Measurements from ENCODE around the gene IGFBPL1. TPM values are rescaled to one million over a fixed set of nuclear protein-coding genes. Genes with fewer than 3 reads are reported as not detected.

IGFBPL1 gene
- total RNA-seq, 4 donors from 2014 or later: not detected

DNA sequence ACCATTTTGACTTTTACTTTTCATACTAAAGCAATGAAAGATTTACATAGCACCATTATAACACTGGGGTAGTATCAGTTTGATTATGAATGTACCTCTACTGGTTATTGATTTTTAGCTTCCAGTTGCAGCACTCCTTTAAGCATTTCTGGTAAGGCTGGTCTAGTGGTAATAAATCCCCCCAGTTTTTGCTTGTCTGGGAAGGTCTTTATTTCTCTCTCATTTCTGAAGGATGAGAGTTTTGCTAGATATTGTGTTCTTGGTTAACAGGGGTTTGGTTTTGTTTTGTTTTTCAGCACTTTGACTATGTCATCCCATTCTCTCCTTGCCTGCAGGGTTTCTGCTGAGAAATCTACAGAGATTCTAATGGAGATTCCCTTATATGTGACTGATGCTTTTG, 26.9 kb upstream of the IGFBPL1 start:
- Histone ChIP-seq H3K9me3 (peaks cover 0 to 6% of the 10 kb centered on the region in 2 donors), H3K27ac (no peak overlapping the region), H3K36me3 (no peaks in the 10 kb centered on the region), H3K27me3 (peaks cover 7% of the 10 kb centered on the region), H3K4me3 (no peak overlapping the region), H3K4me1 (no peaks in the 10 kb centered on the region)
- in situ Hi-C loops (cut with MboI; ENCODE audit: low pct_ligation_motif_present in 1 of 4, low pct_unique_long_range_greater_than_20kb in 1 of 4, low sequenced_read_pairs in 3 of 4): no loop called here
- no peak for TF ChIP-seq POLR2A (IDR thresholded peaks at IDR 0.05)
- TF ChIP-seq POLR2AphosphoS5 (IDR thresholded peaks at IDR 0.05): no peak
- TF ChIP-seq, protein P1, sequence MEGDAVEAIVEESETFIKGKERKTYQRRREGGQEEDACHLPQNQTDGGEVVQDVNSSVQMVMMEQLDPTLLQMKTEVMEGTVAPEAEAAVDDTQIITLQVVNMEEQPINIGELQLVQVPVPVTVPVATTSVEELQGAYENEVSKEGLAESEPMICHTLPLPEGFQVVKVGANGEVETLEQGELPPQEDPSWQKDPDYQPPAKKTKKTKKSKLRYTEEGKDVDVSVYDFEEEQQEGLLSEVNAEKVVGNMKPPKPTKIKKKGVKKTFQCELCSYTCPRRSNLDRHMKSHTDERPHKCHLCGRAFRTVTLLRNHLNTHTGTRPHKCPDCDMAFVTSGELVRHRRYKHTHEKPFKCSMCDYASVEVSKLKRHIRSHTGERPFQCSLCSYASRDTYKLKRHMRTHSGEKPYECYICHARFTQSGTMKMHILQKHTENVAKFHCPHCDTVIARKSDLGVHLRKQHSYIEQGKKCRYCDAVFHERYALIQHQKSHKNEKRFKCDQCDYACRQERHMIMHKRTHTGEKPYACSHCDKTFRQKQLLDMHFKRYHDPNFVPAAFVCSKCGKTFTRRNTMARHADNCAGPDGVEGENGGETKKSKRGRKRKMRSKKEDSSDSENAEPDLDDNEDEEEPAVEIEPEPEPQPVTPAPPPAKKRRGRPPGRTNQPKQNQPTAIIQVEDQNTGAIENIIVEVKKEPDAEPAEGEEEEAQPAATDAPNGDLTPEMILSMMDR (IDR thresholded peaks at IDR 0.05): no peak
- TF ChIP-seq EP300 (IDR thresholded peaks at IDR 0.05; ENCODE audit: low read depth): no peak
- intact Hi-C loops (cut with DNase I; ENCODE audit: low total_unique reads): no loop called here
- DNase-seq: no peak

DNA sequence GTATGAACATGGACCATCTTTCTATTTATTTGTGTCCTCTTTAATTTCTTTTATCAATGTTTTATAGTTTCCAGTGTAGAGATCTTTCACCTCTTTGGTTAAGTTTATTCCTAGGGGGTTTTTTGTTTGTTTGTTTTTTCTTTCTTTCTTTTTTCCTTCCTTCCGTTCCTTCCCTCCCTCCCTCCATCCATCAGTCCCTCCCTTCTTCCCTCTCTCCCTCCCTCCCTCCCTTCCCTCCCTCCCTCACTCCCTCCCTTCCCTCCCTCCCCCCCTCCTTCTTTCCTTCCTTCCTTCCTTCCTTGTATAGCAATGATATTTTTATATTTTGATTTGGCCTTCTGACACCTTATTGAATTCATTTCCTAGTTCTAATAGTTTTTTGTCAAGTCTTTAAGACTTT, 23.4 kb upstream of the IGFBPL1 start:
- WGBS, 2 donors (ENCODE audit: low coverage in 1 of 2): 73 to 76% methylated on average over 1 of the region's 1 CpG
- no peak for DNase-seq
- in situ Hi-C loops (cut with MboI; ENCODE audit: low pct_ligation_motif_present in 1 of 4, low pct_unique_long_range_greater_than_20kb in 1 of 4, low sequenced_read_pairs in 3 of 4): no loop called here
- H3K9me3 ChIP-seq: peaks cover 0 to 6% of the 10 kb centered on the region in 2 donors
- H3K4me3 ChIP-seq: no peak overlapping the region
- H3K36me3 ChIP-seq: no peaks in the 10 kb centered on the region
- TF ChIP-seq POLR2AphosphoS5 (IDR thresholded peaks at IDR 0.05): no peak
- TF ChIP-seq, protein P1 (IDR thresholded peaks at IDR 0.05): no peak
- TF ChIP-seq EP300 (IDR thresholded peaks at IDR 0.05; ENCODE audit: low read depth): no peak
- no peak for TF ChIP-seq POLR2A (IDR thresholded peaks at IDR 0.05)
- no peaks in the 10 kb centered on the region for H3K27me3 ChIP-seq
- intact Hi-C loops (cut with DNase I; ENCODE audit: low total_unique reads): no loop called here
- H3K4me1 ChIP-seq: no peaks in the 10 kb centered on the region
- H3K27ac ChIP-seq: no peak overlapping the region

DNA sequence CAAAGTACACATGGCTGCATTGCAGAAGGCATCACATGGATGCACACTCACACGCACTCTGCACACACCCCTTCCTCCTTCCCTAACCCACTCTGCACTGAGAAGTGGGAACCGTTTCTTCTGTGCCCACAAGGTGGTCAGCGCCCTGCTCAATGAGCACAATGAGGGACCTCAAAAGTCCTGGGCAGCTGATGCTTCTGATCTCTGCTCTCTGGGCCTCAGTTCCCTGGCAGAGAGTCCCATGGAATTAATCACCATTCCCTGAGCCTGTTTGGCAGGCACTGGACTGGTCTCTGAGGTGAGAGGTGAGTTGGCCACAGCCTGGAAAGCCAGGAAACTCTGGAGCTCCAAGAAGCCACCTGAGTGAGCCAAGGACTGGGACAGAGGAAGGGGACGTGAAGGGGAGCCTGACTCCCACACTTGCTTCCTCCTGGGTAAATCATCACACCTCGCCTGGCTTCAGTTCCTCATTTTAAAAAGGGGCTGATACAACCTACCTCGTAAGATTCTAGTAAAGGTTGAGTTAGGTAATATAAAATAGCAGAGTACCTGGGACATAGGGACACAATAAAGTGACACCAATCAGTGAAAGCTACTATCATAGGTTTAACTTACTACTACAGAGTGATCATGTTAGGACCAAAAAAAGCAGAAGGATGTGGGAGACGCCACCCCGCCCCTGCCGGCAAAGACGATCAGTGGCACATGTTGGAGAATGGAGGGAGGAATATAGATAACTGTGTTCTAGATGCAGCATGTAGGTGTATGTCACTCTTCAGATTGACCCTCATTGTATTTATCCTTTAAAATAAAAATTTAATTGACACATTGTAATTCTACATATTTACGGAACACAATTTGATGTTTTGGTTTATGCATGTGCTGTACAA, 21.1 kb upstream of the IGFBPL1 start:
- no peak for TF ChIP-seq POLR2AphosphoS5 (IDR thresholded peaks at IDR 0.05)
- TF ChIP-seq, protein P1 (IDR thresholded peaks at IDR 0.05): no peak
- no peak for TF ChIP-seq POLR2A (IDR thresholded peaks at IDR 0.05)
- TF ChIP-seq EP300 (IDR thresholded peaks at IDR 0.05; ENCODE audit: low read depth): no peak
- WGBS, 2 donors (ENCODE audit: low coverage in 1 of 2): 63 to 69% methylated on average over 8 to 11 of the region's 11 CpGs
- Histone ChIP-seq H3K36me3 (no peaks in the 10 kb centered on the region), H3K27me3 (no peaks in the 10 kb centered on the region), H3K4me1 (no peaks in the 10 kb centered on the region), H3K4me3 (no peak overlapping the region), H3K27ac (no peak overlapping the region), H3K9me3 (peaks cover 0 to 2% of the 10 kb centered on the region in 2 donors)
- intact Hi-C loops (cut with DNase I; ENCODE audit: low total_unique reads) (no loop called here), in situ Hi-C loops (cut with MboI; ENCODE audit: low pct_ligation_motif_present in 1 of 4, low pct_unique_long_range_greater_than_20kb in 1 of 4, low sequenced_read_pairs in 3 of 4) (no loop called here)
- no peak for DNase-seq

DNA sequence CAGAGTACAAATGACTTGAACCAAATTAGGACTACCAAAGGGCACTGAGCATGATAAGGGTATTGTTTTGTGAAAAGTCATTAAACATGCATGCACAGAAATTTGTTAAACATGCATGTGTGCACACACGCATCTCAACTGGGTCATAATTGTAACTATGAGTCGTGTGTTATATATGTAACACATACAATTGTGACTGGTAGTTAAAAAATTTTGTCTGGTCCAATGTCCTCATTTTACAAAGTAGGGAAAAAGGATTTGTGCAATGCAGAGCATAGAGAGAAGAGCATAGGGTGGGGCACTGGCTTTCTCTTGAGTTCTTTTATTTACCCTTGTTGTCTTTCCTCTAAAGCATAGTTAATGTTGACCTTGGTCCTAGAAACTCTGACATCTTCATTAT, 19.3 kb upstream of the IGFBPL1 start:
- no peak for TF ChIP-seq EP300 (IDR thresholded peaks at IDR 0.05; ENCODE audit: low read depth)
- TF ChIP-seq POLR2A (IDR thresholded peaks at IDR 0.05): no peak
- TF ChIP-seq POLR2AphosphoS5 (IDR thresholded peaks at IDR 0.05): no peak
- TF ChIP-seq, protein P1 (IDR thresholded peaks at IDR 0.05): no peak
- Histone ChIP-seq H3K9me3 (no peaks in the 10 kb centered on the region), H3K36me3 (no peaks in the 10 kb centered on the region), H3K4me1 (no peaks in the 10 kb centered on the region), H3K27ac (no peak overlapping the region), H3K4me3 (no peak overlapping the region), H3K27me3 (no peaks in the 10 kb centered on the region)
- intact Hi-C loops (cut with DNase I; ENCODE audit: low total_unique reads) (no loop called here), in situ Hi-C loops (cut with MboI; ENCODE audit: low pct_ligation_motif_present in 1 of 4, low pct_unique_long_range_greater_than_20kb in 1 of 4, low sequenced_read_pairs in 3 of 4) (no loop called here)
- 58 to 59% methylated on average over 2 of the region's 2 CpGs for WGBS, 2 donors (ENCODE audit: low coverage in 1 of 2)
- DNase-seq: no peak
